Body of pancreas (tissue), 4 donors: Measurements from ENCODE around the gene DCAF4. TPM values are rescaled to one million over a fixed set of nuclear protein-coding genes. Genes with fewer than 3 reads are reported as not detected.

Source experiments
- ATAC-seq: fragments of 150-250 bp; one replicate; pipeline ENCODE4 v1.9.1; 2016
- DNase-seq, 4 donors: peaks; one replicate each; pipeline ENCODE4 v3.0.0-alpha.2; 2019
- H3K27ac ChIP-seq, 4 donors: fragments of 200-600 bp; sonication (generic); 1 replicate in 3 of 4; 2 replicates in 1 of 4; pipeline versions ENCODE4 v1.5.1 to v1.6.1; 2016 to 2019; ENCODE audit warnings: mild to moderate bottlenecking in 1 of 4, mixed read lengths in 1 of 4, moderate library complexity in 1 of 4
- H3K27me3 ChIP-seq, 2 donors: fragments of 200-600 bp; sonication (generic); one replicate each; pipeline ENCODE4 v1.6.0; 2016; ENCODE audit warnings: mild to moderate bottlenecking in 1 of 2
- H3K36me3 ChIP-seq, 2 donors: fragments of 200-600 bp; sonication (generic); replicated peaks in 1 of 2; 2 replicates each; pipeline ENCODE4 v1.5.1; 2016; ENCODE audit warnings: low read depth in 2 of 2; ENCODE audit not compliant: insufficient read depth in 1 of 2
- H3K4me1 ChIP-seq: fragments of 200-600 bp; sonication (generic); one replicate; pipeline ENCODE4 v1.6.0; 2016
- H3K4me3 ChIP-seq, 2 donors: fragments of 200-600 bp; sonication (generic); 1 replicate in 1 of 2; 2 replicates in 1 of 2; pipeline ENCODE4 v1.5.1; 2016 to 2019
- H3K9me3 ChIP-seq, 3 donors: fragments of 200-600 bp; sonication (generic); 1 replicate in 2 of 3; 2 replicates in 1 of 3; pipeline ENCODE4 v1.5.1; 2016
- CTCF ChIP-seq, 7 experiments: fragments of 450-650 bp in 4 of 7; fragments of 200-600 bp in 3 of 7; sonication (generic) in 3 of 7; IDR thresholded peaks; one replicate each; pipeline ENCODE4 v1.5.1; 2016 to 2019; ENCODE audit warnings: antibody characterized with exemption in 7 of 7
- POLR2A ChIP-seq, 3 donors: fragments of 450-650 bp; IDR thresholded peaks; one replicate each; pipeline ENCODE4 v1.6.1; 2016; ENCODE audit warnings: antibody characterized with exemption in 3 of 3, mild to moderate bottlenecking in 2 of 3
- WGBS, 2 donors: methylation state at CpG; one replicate each; pipeline ENCODE4 v1.1.5; 2017; 5-methylcytosine and 5-hydroxymethylcytosine counted together
- intact Hi-C: fragments of 100-400 bp; cut with DNase I; formaldehyde crosslinking; loops from one replicate; pipeline ENCODE4 v1.15.1; 2023
- total RNA-seq, 2 donors: library from RNA; depleted of rRNA; stranded (reverse); fragments of >200 nt; gene quantifications; one replicate each; pipeline ENCODE4 v1.1.0, GENCODE V29; 2016

The DCAF4 gene
- total RNA-seq, 2 donors from 2014 or later: 10.4 to 39.2 TPM

GRCh38 chr14:72883961-72884360 lies 42.3 kb upstream of the DCAF4 start:
- intact Hi-C loops: no loop called here
- ATAC-seq (no peak), DNase-seq (no peak)
- Histone ChIP-seq H3K36me3 (no peaks in the 10 kb centered on the region), H3K4me1 (no peaks in the 10 kb centered on the region), H3K27ac (no peak overlapping the region), H3K4me3 (no peak overlapping the region), H3K9me3 (no peaks in the 10 kb centered on the region), H3K27me3 (no peaks in the 10 kb centered on the region)
- TF ChIP-seq CTCF (IDR thresholded peaks at IDR 0.05) (no peak), POLR2A (IDR thresholded peaks at IDR 0.05) (no peak)
- 71 to 75% methylated on average over 4 of the region's 4 CpGs for WGBS, 2 donors

GRCh38 chr14:72884386-72884785 lies 41.9 kb upstream of the DCAF4 start:
- Histone ChIP-seq H3K27me3 (no peaks in the 10 kb centered on the region), H3K9me3 (no peaks in the 10 kb centered on the region), H3K36me3 (no peaks in the 10 kb centered on the region), H3K27ac (no peak overlapping the region), H3K4me1 (no peaks in the 10 kb centered on the region), H3K4me3 (no peak overlapping the region)
- intact Hi-C loops: no loop called here
- TF ChIP-seq POLR2A (IDR thresholded peaks at IDR 0.05) (no peak), CTCF (IDR thresholded peaks at IDR 0.05) (no peak)
- DNase-seq (no peak), ATAC-seq (no peak)
- 67 to 86% methylated on average over 4 of the region's 4 CpGs for WGBS, 2 donors

GRCh38 chr14:72887514-72887913 lies 38.8 kb upstream of the DCAF4 start:
- no peaks in the 10 kb centered on the region for H3K9me3 ChIP-seq
- H3K27me3 ChIP-seq: no peaks in the 10 kb centered on the region

GRCh38 chr14:72888192-72888591 lies 38.1 kb upstream of the DCAF4 start:
- H3K4me3 ChIP-seq: no peak overlapping the region
- DNase-seq (no peak), ATAC-seq (no peak)
- H3K27me3 ChIP-seq: no peaks in the 10 kb centered on the region
- TF ChIP-seq POLR2A (IDR thresholded peaks at IDR 0.05) (no peak), CTCF (IDR thresholded peaks at IDR 0.05) (no peak)
- H3K9me3 ChIP-seq: no peaks in the 10 kb centered on the region
- no peak overlapping the region for H3K27ac ChIP-seq
- H3K36me3 ChIP-seq: no peaks in the 10 kb centered on the region
- intact Hi-C loops: no loop called here
- WGBS, 2 donors: 76 to 83% methylated on average over 2 of the region's 2 CpGs
- peaks cover 15% of the 10 kb centered on the region for H3K4me1 ChIP-seq

More at GRCh38 chr14:72887514-72887913, 38.8 kb upstream of the DCAF4 start:
- DNase-seq (no peak), ATAC-seq (no peak)
- 89 to 95% methylated on average over 3 of the region's 3 CpGs for WGBS, 2 donors
- intact Hi-C loops: no loop called here
- Histone ChIP-seq H3K4me1 (peaks cover 10% of the 10 kb centered on the region), H3K4me3 (no peak overlapping the region), H3K36me3 (no peaks in the 10 kb centered on the region), H3K27ac (no peak overlapping the region)
- TF ChIP-seq POLR2A (IDR thresholded peaks at IDR 0.05): no peak
- TF ChIP-seq CTCF (IDR thresholded peaks at IDR 0.05): no peak

- Histone ChIP-seq H3K27me3 (no peaks in the 10 kb centered on the region), H3K4me3 (no peak overlapping the region), H3K36me3 (no peaks in the 10 kb centered on the region), H3K27ac (no peak overlapping the region), H3K9me3 (no peaks in the 10 kb centered on the region), H3K4me1 (peaks cover 15% of the 10 kb centered on the region)
- TF ChIP-seq CTCF (IDR thresholded peaks at IDR 0.05) (no peak), POLR2A (IDR thresholded peaks at IDR 0.05) (no peak)
- WGBS, 2 donors: 75 to 81% methylated on average over 2 of the region's 2 CpGs
- intact Hi-C loops: no loop called here
- no peak for ATAC-seq
- DNase-seq: no peak
Observed at GRCh38 chr14:72888636-72889201, 37.5 kb upstream of the DCAF4 start.
